RCC 7860 (cell line): ENCODE measurements around the gene BTBD8.
A peak's percentile ranks its signal among the peaks of the same experiment; 100 is the strongest.
"Not testable (repeated sequence)": the region's sequence is repeated elsewhere in the genome, so short reads cannot be mapped to it uniquely, and the experiment has no call there.

Experiments
- DNase-seq: peaks from one replicate; pipeline ENCODE4 v3.0.0-alpha.2; 2015; ENCODE audit warnings: low spot score
- FAIRE-seq: peaks from 2 replicates; lab custom pipeline; 2012; peaks lifted over from hg19 to GRCh38; lab: Jason Lieb, UNC

BTBD8 gene

GRCh38 chr1:92080128-92080985 is at the start of gene BTBD8:
BTBD8 (plus strand) TSS chr1:92080345; CDS start chr1:92080572, 227 bp downstream.
- peak; percentile 34 for DNase-seq
- FAIRE-seq, result peak; percentile 30

GRCh38 chr1:92030656-92031107 is 49.5 kb upstream of the BTBD8 start:
- DNase-seq (peak; percentile 31), FAIRE-seq (no peak)

DNA sequence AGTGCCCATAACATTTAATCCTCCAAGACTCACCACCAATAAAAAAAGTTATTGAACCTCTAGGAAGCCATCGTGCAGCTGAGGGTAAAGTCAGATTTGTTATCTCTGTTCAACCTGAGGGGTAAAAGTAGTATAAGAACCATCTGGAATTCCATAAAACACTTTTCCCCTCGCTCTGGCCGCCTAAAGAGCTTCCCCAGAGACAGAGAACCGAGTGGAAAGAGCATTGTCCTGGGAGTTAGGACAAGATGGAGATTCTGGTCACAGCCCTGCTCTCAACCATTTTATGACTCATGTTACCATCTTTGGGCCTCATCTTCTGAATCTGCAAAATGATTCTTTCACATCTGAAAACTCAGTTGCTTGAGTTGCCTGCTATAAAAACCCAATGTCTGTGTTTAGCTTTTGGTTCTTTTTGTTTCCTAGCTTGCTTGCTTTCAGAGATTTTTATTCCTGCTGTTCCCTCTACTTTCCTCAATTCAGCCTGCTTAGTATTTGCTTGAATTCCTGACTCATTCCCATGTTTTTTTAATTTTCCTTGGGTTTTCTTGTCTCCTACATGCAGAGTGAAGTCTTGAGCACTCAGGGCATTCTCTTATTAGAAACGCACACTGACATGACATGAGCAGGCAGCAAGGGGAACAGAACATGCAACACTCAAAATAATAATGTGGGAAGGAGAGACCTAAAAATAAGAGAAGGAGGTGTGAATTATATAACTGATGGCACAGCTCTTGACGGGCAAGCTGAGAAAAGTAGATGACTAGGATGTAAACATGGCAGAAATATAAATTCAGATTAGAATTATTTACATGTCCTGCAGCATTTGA is 48.6 kb upstream of the BTBD8 start:
- no peak for DNase-seq
- no peak for FAIRE-seq

DNA sequence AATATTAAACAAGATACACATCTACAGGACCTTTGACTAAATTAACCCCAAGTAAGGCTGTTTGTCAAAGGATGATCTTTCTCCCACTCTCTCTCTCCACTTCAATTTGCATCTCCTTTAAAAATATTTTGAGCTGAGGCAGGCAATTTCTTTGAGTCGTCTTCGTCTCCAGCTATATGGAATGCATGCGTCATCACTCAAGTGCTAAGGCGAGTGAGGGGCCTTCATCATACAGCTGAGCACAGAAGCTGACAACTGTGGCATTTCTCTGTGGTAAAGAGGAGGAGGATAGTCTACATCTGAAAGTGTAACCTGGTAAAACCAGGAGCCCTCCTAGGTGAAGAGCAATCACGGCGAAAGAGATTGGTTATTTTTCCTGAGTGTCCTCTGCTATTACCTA is 42.7 kb upstream of the BTBD8 start:
- no peak for FAIRE-seq
- no peak for DNase-seq

GRCh38 chr1:92038695-92039346 is 41.3 kb upstream of the BTBD8 start:
- DNase-seq (no peak), FAIRE-seq (no peak)

DNA sequence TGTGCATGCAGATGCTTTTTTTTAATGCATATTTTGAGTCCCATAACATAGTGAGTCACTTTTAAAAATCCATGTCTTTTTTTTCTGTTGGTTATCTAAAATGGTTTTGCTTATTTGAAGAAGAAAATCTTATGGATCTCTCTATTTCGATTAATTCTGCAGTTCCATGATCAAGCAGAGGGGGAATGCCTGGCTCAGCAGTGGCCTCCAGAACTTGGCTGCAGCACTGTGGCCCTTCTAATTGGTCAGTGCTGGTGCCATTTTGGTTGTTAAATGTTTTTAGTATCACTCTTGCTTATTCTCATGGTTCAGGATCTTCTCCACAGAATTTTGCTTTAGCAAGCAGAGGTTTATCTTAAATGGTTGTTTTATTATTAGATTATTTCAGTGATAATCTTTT is 39.2 kb upstream of the BTBD8 start:
- FAIRE-seq (no peak), DNase-seq (no peak)

DNA sequence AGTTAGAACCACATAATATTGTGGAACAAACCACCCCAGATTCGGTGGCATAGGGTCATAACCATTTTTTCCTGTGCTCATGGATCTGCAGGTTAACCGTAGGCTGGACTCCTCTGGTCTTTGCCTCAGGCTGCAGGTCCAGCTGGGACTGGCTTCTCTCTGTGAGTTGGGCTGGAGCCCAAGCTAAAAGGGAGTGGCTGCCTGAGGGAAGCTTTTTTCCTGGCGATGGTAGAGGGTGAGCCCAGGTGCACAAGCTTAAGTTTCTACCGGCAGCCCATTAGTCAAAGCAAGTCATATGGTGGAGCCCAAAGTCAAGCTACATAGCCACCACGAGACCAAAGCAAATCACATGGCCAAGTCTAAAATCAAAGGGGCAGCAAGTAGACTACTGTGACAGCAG is 36.5 kb upstream of the BTBD8 start:
- DNase-seq, result no peak
- no peak for FAIRE-seq

DNA sequence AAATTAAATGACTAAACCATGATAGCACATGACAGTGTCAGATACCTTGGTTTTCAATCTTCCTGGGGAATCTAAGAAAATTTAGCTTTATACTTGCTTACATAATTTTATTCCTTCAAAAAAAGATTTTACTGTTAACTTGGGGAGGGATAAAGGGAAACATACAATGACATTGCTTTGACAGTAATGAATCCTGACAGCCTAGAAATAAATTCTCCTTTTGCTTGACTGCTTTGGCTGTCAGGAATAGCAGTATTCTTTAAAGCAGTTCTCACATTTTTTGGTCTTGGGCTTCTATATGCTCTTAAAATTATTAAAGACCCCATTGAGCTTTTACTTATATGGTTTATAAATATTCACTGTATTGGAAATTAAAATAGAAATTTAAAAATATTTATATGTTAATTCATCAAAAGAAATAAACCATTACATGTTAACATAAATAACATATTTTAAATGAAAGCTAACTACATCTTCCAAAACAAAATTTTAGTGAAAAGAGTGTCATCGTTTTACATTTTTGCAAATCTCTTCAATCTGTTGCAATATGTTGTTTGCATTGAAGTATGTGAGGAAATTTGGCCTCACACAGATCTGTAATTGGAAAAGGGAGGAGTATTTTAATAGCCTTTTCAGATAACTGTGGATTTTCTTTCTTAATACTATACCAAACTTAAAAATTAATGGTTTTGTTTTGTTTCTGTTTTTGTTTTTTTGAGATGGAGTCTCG is 34.2 kb upstream of the BTBD8 start:
- peak; percentile 16 for FAIRE-seq
- no peak for DNase-seq

GRCh38 chr1:92051948-92052347 is 28.2 kb upstream of the BTBD8 start:
- DNase-seq, result no peak

DNA sequence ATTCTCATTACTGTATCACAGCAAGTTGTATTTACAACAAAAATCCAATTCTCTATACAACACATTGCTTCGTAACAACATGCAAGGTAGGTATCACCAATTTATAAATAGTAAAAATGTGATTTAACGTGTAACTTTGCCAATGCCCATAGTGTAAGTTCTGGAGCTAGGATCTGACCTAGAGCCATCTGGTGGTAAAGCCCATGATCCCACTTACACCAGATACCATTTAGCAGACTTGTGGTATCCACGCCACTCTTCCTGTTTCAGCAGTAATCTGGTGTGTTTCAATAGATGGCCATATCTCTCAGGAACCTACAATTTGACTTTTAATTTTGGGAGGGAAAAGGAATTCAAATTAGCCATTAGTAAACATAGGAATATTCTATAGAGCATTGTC is 15.1 kb upstream of the BTBD8 start:
- no peak for DNase-seq
- no peak for FAIRE-seq

More at GRCh38 chr1:92051948-92052347, 28.2 kb upstream of the BTBD8 start:
- no peak for FAIRE-seq

DNA sequence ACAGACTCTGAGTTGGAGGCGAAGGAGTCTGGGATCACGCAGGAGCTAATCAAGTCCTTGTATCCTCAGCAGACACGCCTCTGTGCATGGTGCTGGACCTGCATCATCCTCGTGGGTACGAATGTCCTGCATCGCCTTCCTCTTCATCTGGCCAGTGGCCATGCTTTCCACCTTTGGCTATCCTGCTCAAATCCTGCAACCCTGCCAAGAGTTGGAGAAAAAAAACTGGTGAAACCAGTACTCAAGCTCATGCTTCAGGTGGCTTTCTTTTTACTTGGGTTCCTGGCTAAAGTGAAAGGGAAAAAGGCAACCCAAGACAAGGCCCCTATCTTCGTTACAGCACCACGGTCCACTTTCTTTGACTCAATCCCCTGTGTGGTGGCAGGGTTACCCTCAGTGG is 13.8 kb upstream of the BTBD8 start:
- DNase-seq, result no peak
- FAIRE-seq, result no peak

GRCh38 chr1:92070892-92071291 is 9.3 kb upstream of the BTBD8 start:
- DNase-seq, result no peak
- FAIRE-seq, result no peak

DNA sequence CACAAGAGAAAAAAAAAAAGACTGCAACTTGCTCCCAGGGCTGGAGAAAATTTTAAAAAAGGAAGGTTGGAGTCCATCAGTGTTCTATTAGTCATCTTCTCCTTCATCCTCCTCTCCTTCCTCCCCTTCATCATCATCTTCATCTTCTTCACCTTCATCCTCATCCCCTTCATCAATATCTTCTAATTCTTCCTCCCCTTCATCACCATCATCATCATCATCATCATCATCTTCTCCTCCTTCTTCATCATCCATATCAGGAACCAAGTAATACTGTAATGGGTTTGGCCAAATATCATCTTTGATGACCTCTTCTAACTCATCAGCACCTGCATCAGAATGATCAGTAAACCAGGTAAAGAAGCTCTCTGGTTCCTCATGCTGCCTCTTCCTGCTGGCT is 5.7 kb upstream of the BTBD8 start:
- not testable (repeated sequence) for FAIRE-seq

DNA sequence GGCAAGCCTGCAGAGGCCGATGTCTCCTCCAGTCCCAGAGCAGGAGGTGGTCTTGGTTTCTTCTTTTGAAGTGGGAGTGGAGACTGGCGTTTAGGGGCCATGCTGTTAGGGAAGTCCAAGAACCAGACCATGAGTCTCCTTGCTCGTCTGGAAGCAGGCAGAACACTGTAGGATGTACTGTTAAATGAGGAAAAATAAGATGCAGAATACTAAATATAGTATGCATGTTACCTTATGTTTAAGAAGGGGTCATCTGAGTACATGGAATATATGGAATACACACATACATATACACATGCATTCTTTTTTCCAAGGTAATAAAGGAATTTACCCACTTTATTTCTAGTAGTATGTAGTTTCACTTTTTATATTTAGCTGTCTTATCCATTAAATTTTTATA is 4.8 kb upstream of the BTBD8 start, which contains the start of gene SETSIP:
Gene SETSIP (minus strand): TSS at position 101 of the 400 bp plus-strand sequence. CDS start 0 bp downstream, at position 101.
- FAIRE-seq (no peak), DNase-seq (no peak)

More for the DNA sequence above, 5.7 kb upstream of the BTBD8 start:
- DNase-seq, result not testable (repeated sequence)

- DNase-seq (no peak), FAIRE-seq (no peak)
Observed at GRCh38 chr1:92076363-92076762, 3.8 kb upstream of the BTBD8 start.

GRCh38 chr1:92078077-92078476 is 2.1 kb upstream of the BTBD8 start:
- not testable (repeated sequence) for FAIRE-seq, DNase-seq

GRCh38 chr1:92079441-92079840 is 704 bp upstream of the BTBD8 start:
- DNase-seq (no peak), FAIRE-seq (no peak)

DNA sequence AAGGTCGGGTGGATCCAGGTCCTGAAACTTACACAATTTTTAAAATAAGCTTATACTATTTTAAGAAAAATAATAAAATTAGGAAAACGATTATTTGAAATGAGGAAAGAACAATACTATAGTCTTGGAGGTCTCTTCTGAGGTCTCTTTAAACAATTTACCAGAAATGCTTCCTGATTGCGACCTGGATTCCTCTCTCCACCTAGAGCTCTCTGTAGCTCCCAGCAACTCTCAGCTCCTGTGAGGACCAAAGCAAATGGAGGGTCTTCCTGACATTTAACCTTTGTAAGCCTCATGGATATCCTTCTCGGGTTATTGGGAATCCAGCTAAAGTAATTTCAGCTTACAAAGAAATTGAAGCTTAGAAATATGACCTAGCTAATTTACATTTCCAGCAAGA is 886 bp downstream of the BTBD8 start:
- DNase-seq, result no peak
- no peak for FAIRE-seq

GRCh38 chr1:92084651-92085050 is 4.5 kb downstream of the BTBD8 start:
- DNase-seq (no peak), FAIRE-seq (no peak)

DNA sequence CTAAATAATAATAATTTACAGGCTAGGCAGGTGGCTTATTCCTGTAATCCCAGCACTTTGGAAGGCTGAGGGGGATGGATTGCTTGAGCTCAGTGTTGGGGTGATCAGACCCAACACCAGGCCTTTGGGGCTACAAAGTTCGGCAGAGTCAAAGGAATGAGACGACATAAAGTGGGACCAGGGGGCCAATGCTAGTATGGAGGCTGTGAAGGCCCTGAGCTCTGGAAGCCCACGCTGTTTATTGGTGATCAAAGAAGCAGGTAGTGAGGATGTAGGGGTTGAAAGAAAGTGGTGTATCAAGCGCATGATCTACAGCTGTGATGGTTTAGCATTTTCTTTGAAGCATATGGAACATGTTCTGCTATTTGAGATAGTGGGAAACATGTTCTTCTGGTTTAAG is 5.6 kb downstream of the BTBD8 start:
- DNase-seq (no peak), FAIRE-seq (no peak)
